Upper lobe of left lung (tissue), 6 donors: ENCODE data around the gene TAGLN3. TPM values are rescaled to one million over a fixed set of nuclear protein-coding genes. Genes with fewer than 3 reads are reported as not detected.
A peak's percentile ranks its signal among the peaks of the same experiment; 100 is the strongest.

ENCODE experiments used
- ATAC-seq, 2 donors: fragments of 200-7000 bp; cut with Tn5 transposase; one replicate each; pipeline ENCODE4 v1.9.1; 2022; ENCODE audit warnings: mild to moderate bottlenecking in 2 of 2, moderate library complexity in 2 of 2; ENCODE audit not compliant: low FRiP score in 2 of 2
- DNase-seq, 2 donors: peaks; one replicate each; pipeline ENCODE4 v3.0.0-alpha.2; 2019 to 2020
- H3K27ac ChIP-seq, 4 donors: fragments of 200-600 bp; sonication (generic); one replicate each; pipeline ENCODE4 v1.5.1; 2016 to 2019
- H3K27me3 ChIP-seq, 4 donors: fragments of 200-600 bp; sonication (generic); one replicate each; pipeline ENCODE4 v1.5.1; 2017 to 2019
- H3K36me3 ChIP-seq, 4 donors: fragments of 200-600 bp; sonication (generic); one replicate each; pipeline ENCODE4 v1.5.1; 2016 to 2019
- H3K4me1 ChIP-seq, 4 donors: fragments of 200-600 bp; sonication (generic); one replicate each; pipeline ENCODE4 v1.5.1; 2018 to 2019
- H3K4me3 ChIP-seq, 4 donors: fragments of 200-600 bp; sonication (generic); one replicate each; pipeline ENCODE4 v1.5.1; 2017 to 2019; ENCODE audit warnings: mild to moderate bottlenecking in 2 of 4, moderate library complexity in 1 of 4
- H3K9me3 ChIP-seq, 4 donors: fragments of 200-600 bp; sonication (generic); one replicate each; pipeline ENCODE4 v1.5.1; 2018 to 2019
- CTCF ChIP-seq, 6 experiments: fragments of 450-650 bp in 4 of 6; fragments of 200-600 bp in 2 of 6; sonication (generic) in 2 of 6; IDR thresholded peaks; one replicate each; pipeline ENCODE4 v1.5.1; 2016 to 2019; ENCODE audit warnings: antibody characterized with exemption in 6 of 6
- EP300 ChIP-seq, 4 donors: sonication (generic); formaldehyde crosslinking; IDR thresholded peaks; one replicate each; pipeline ENCODE4 v1.5.1; 2017; ENCODE audit warnings: antibody characterized with exemption in 4 of 4, control low read depth in 2 of 4
- POLR2A ChIP-seq, 4 donors: fragments of 450-650 bp; IDR thresholded peaks; one replicate each; pipeline ENCODE4 v1.5.1; 2016 to 2017; ENCODE audit warnings: antibody characterized with exemption in 4 of 4, mild to moderate bottlenecking in 2 of 4
- POLR2AphosphoS5 ChIP-seq, 2 donors: sonication (generic); formaldehyde crosslinking; IDR thresholded peaks; one replicate each; pipeline ENCODE4 v1.5.1; 2017; ENCODE audit warnings: antibody characterized with exemption in 2 of 2
- WGBS, 2 donors: methylation state at CpG; one replicate each; pipeline ENCODE4 v1.1.5; 2017 to 2018; 5-methylcytosine and 5-hydroxymethylcytosine counted together
- total RNA-seq, 6 donors: library from RNA; depleted of rRNA in 4 of 6; stranded (reverse); fragments of >200 nt in 4 of 6; gene quantifications; one replicate each; pipeline versions ENCODE4 v1.1.0 to v1.2.1, GENCODE V29; 2016 to 2021
- donor health status: DM: no; HTN: no; CAD: no; lungs with moderate emphysema.
- donor health status: DM: no; HTN: yes; CAD: no; lungs with severe emphysema.

Gene TAGLN3
- total RNA-seq, 6 donors from 2014 or later, result 1.5 TPM; not detected in 5

DNA sequence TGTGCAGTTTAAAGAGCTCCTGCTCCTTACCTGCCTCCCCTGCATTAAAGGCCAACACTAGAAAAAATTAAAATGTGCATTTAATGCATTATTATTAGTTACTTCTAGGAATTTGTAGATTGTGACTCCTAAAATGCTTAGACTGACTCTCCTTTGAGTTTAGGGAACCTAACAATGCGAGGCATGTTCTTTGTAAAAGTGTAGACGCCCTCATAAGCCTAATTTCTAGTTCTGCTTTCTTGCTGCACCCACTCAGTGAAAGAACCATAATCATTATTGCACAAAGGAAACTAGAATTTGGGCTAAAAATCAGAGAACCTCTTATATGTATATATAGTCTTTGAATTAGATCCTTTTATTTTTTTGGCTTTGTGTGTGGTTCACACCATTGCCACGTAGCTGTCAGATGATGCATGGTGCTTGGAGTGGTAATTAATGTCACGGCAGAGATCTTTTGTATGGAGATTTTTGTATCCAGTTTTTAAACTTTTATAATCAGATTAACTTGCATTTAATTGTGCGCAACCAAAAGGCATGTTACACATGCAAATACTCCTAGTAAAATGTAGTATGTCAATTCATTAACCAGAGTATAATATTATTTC is 19.2 kb upstream of the TAGLN3 start:
- Histone ChIP-seq H3K27ac (peak overlapping the region; percentile 81 to 90 (median 83)), H3K9me3 (no peaks in the 10 kb centered on the region), H3K27me3 (no peaks in the 10 kb centered on the region), H3K36me3 (no peaks in the 10 kb centered on the region), H3K4me1 (peaks cover 16 to 18% (median 17%) of the 10 kb centered on the region in 4 donors), H3K4me3 (peak overlapping the region; percentile 62 to 84 (median 74))
- peak; percentile 52 to 61 for ATAC-seq
- WGBS, 2 donors, result 21 to 23% methylated on average over 5 of the region's 5 CpGs
- no peak for TF ChIP-seq POLR2A (IDR thresholded peaks at IDR 0.05)
- TF ChIP-seq EP300 (IDR thresholded peaks at IDR 0.05), result no peak
- TF ChIP-seq CTCF (IDR thresholded peaks at IDR 0.05), result no peak
- TF ChIP-seq POLR2AphosphoS5 (IDR thresholded peaks at IDR 0.05), result no peak
- DNase-seq, result no peak

- DNase-seq (no peak), ATAC-seq (no peak)
- H3K4me1 ChIP-seq, result peaks cover 16 to 18% (median 17%) of the 10 kb centered on the region in 4 donors
- no peaks in the 10 kb centered on the region for H3K36me3 ChIP-seq
- H3K27me3 ChIP-seq, result no peaks in the 10 kb centered on the region
- H3K27ac ChIP-seq, result no peak overlapping the region
- no peaks in the 10 kb centered on the region for H3K9me3 ChIP-seq
- no peak for TF ChIP-seq POLR2AphosphoS5 (IDR thresholded peaks at IDR 0.05)
- no peak for TF ChIP-seq CTCF (IDR thresholded peaks at IDR 0.05)
- TF ChIP-seq POLR2A (IDR thresholded peaks at IDR 0.05), result no peak
- WGBS, 2 donors, result 74 to 89% methylated on average over 10 of the region's 10 CpGs
- no peak overlapping the region for H3K4me3 ChIP-seq
Observed at GRCh38 chr3:111980716-111981456, 17.8 kb upstream of the TAGLN3 start.

DNA sequence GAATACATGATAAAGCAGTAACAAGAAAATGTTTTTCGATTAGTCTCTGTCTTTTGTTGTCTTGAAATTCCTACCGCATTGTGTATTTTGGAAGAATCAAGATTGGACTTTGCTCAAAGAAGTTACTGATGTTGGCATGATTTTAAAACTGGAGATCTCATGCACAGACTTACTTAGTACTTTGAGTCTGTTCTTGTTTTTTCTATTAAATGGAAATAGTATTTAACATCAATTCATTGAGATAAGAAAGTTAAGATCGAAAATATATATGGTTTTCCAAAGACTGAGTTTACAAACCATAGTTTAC is 17.3 kb upstream of the TAGLN3 start:
- 67 to 68% methylated on average over 3 of the region's 3 CpGs for WGBS, 2 donors
- no peaks in the 10 kb centered on the region for H3K27me3 ChIP-seq
- no peaks in the 10 kb centered on the region for H3K9me3 ChIP-seq
- H3K36me3 ChIP-seq, result peaks cover 0 to 2% (median 0%) of the 10 kb centered on the region in 4 donors
- no peak overlapping the region for H3K27ac ChIP-seq
- no peak for DNase-seq
- ATAC-seq, result no peak
- TF ChIP-seq EP300 (IDR thresholded peaks at IDR 0.05), result no peak
- TF ChIP-seq POLR2A (IDR thresholded peaks at IDR 0.05), result no peak
- TF ChIP-seq POLR2AphosphoS5 (IDR thresholded peaks at IDR 0.05), result no peak
- no peak for TF ChIP-seq CTCF (IDR thresholded peaks at IDR 0.05)
- H3K4me1 ChIP-seq, result peaks cover 16 to 18% (median 17%) of the 10 kb centered on the region in 4 donors
- no peak overlapping the region for H3K4me3 ChIP-seq

DNA sequence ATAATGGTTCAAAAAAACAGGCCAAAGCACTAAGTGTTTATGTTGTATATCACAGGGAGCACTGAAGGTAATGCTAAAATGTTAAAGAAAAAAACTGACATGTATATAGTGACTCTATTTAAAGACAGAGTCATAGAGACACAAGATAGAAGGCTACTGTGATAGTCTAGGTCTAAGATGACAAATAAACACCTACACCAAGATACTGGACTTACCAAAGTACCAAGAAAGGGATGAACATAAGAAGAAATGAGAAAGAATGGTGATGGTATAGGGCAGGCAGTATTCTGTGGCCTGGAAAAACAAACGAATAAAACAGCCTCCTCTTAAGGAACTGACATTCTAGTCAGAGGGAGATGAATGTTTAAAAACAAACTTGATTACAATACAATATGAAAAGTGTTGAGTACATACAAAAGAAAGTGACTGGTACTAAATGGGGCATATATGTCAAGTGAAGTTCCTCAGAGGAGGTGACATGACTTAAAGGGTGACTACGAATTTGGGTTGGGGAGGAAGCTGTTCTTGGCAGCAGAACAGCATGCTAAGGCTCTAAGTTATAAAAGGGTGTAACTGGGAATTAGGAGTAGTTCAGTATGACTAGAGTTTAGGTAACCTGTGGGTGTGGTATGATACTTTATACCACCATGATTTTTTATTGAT is 14.0 kb upstream of the TAGLN3 start:
- no peak for TF ChIP-seq EP300 (IDR thresholded peaks at IDR 0.05)
- TF ChIP-seq POLR2AphosphoS5 (IDR thresholded peaks at IDR 0.05), result no peak
- no peak for TF ChIP-seq POLR2A (IDR thresholded peaks at IDR 0.05)
- WGBS, 2 donors, result 29 to 31% methylated on average over 2 of the region's 2 CpGs
- no peak for DNase-seq

DNA sequence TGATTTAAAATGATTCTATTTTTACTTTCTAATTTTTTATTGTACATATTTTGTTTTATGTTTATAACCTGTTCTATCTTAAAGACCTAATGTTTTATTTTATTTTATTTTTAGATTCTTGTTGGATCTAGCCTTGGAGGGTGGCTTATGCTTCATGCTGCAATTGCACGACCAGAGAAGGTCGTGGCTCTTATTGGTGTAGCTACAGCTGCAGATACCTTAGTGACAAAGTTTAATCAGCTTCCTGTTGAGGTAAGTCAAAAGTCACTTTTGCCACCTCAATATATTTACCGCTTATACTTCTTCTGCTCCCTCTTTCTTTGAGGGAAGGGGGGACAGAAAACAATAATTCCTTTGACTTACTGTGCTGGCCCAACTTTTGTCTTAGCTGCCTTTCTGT is 11.9 kb upstream of the TAGLN3 start:
- Histone ChIP-seq H3K4me3 (no peak overlapping the region), H3K27me3 (no peaks in the 10 kb centered on the region), H3K27ac (no peak overlapping the region), H3K36me3 (peaks cover 3 to 41% (median 14%) of the 10 kb centered on the region in 4 donors), H3K4me1 (peaks cover 0 to 7% (median 0%) of the 10 kb centered on the region in 4 donors), H3K9me3 (no peaks in the 10 kb centered on the region)
- no peak for ATAC-seq
- WGBS, 2 donors, result 82 to 91% methylated on average over 3 of the region's 3 CpGs
- DNase-seq, result no peak
- no peak for TF ChIP-seq EP300 (IDR thresholded peaks at IDR 0.05)
- TF ChIP-seq CTCF (IDR thresholded peaks at IDR 0.05), result no peak
- no peak for TF ChIP-seq POLR2A (IDR thresholded peaks at IDR 0.05)
- no peak for TF ChIP-seq POLR2AphosphoS5 (IDR thresholded peaks at IDR 0.05)

More for the DNA sequence above, 14.0 kb upstream of the TAGLN3 start:
- no peak for ATAC-seq
- H3K9me3 ChIP-seq, result no peaks in the 10 kb centered on the region
- no peaks in the 10 kb centered on the region for H3K27me3 ChIP-seq
- H3K4me1 ChIP-seq, result peaks cover 11 to 17% (median 14%) of the 10 kb centered on the region in 4 donors
- H3K4me3 ChIP-seq, result no peak overlapping the region
- no peak overlapping the region for H3K27ac ChIP-seq
- peaks cover 0 to 27% (median 9%) of the 10 kb centered on the region in 4 donors for H3K36me3 ChIP-seq
